ENCODE measurements around the gene TMCO6. TPM values are rescaled to one million over a fixed set of nuclear protein-coding genes. Genes with fewer than 3 reads are reported as not detected.
"Not testable (repeated sequence)": the region's sequence is repeated elsewhere in the genome, so short reads cannot be mapped to it uniquely, and the experiment has no call there.

TMCO6 gene
- 7.7 and 8.6 TPM in 2 replicates for total RNA-seq

- peak; percentile 96 for DNase-seq (ENCODE audit: low read depth)
- peak; percentile 55 for TF ChIP-seq CTCF (IDR thresholded peaks at IDR 0.05; ENCODE audit: insufficient read depth, low read depth, low read length)
- peak within 1 kb of the TSS; percentile 80 for H3K4me3 ChIP-seq (ENCODE audit: low read depth, low read length)
These were observed at the start of gene TMCO6 for GRCh38 chr5:140639148-140639981. Gene TMCO6 (plus strand): TSS chr5:140639451. CDS start chr5:140639528, 77 bp downstream.

- no peak overlapping the region for H3K4me3 ChIP-seq (ENCODE audit: low read depth, low read length)
- TF ChIP-seq CTCF (IDR thresholded peaks at IDR 0.05; ENCODE audit: insufficient read depth, low read depth, low read length), result no peak
- no peak for DNase-seq (ENCODE audit: low read depth)
These were observed 48.4 kb upstream of the TMCO6 start for GRCh38 chr5:140590861-140591260.

GRCh38 chr5:140591747-140592372 is 47.4 kb upstream of the TMCO6 start:
- no peak overlapping the region for H3K4me3 ChIP-seq (ENCODE audit: low read depth, low read length)
- TF ChIP-seq CTCF (IDR thresholded peaks at IDR 0.05; ENCODE audit: insufficient read depth, low read depth, low read length), result no peak
- peak; percentile 52 for DNase-seq (ENCODE audit: low read depth)

GRCh38 chr5:140593070-140593469 is 46.2 kb upstream of the TMCO6 start:
- DNase-seq (ENCODE audit: low read depth), result not testable (repeated sequence)
- H3K4me3 ChIP-seq (ENCODE audit: low read depth, low read length), result peak overlapping the region; percentile 29

GRCh38 chr5:140594169-140594568 is 45.1 kb upstream of the TMCO6 start:
- no peak overlapping the region for H3K4me3 ChIP-seq (ENCODE audit: low read depth, low read length)
- no peak for TF ChIP-seq CTCF (IDR thresholded peaks at IDR 0.05; ENCODE audit: insufficient read depth, low read depth, low read length)
- DNase-seq (ENCODE audit: low read depth), result no peak

GRCh38 chr5:140595538-140596300 is 43.5 kb upstream of the TMCO6 start:
- no peak for DNase-seq (ENCODE audit: low read depth)

More at GRCh38 chr5:140595538-140596300, 43.5 kb upstream of the TMCO6 start:
- TF ChIP-seq CTCF (IDR thresholded peaks at IDR 0.05; ENCODE audit: insufficient read depth, low read depth, low read length), result no peak
- H3K4me3 ChIP-seq (ENCODE audit: low read depth, low read length), result no peak overlapping the region

All from fibroblast of villous mesenchyme (primary cell).